ENCODE data around the gene ZSWIM5.

DNA sequence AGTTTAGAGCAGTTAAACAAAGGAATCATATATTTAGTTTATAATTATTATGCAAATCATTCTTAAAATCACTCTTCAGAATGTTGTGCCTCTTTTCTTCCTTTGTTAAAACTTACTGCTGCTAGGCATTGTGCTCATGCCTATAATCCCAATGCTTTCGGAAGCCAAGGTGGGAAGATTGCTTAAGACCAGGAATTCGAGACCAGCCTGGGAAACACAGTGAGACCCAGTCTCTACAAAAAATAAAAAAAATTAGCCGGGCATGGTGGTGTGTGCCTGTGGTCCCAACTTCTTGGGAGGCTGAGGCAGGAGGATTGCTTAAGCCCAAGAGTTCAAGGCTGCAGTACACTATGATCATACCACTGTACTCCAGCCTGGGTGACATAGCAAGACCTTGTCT lies 33.6 kb downstream of the ZSWIM5 start:
- no peak for TF ChIP-seq CTCF (IDR thresholded peaks at IDR 0.05)
- no peak for TF ChIP-seq POLR2A (IDR thresholded peaks at IDR 0.05)
- no peak for TF ChIP-seq POLR2AphosphoS5 (IDR thresholded peaks at IDR 0.05)
- TF ChIP-seq EP300 (IDR thresholded peaks at IDR 0.05): no peak

Data from upper lobe of left lung (tissue), 4 donors.